Endothelial cell (in vitro differentiated cells): ENCODE data around the gene MORC1. TPM values are rescaled to one million over a fixed set of nuclear protein-coding genes. Genes with fewer than 3 reads are reported as not detected.
"Not testable (repeated sequence)": the region's sequence is repeated elsewhere in the genome, so short reads cannot be mapped to it uniquely, and the experiment has no call there.

Experiments
- DNase-seq: peaks from one replicate; pipeline ENCODE4 v3.0.0; 2021; ENCODE audit warnings: low spot score
- H3K27ac Mint-ChIP-seq: one replicate; pipeline ENCODE4 v1.8.0; 2021; ENCODE audit warnings: mixed read lengths, inconsistent platforms; ENCODE audit not compliant: unreplicated experiment
- H3K27me3 Mint-ChIP-seq: one replicate; pipeline ENCODE4 v1.8.0; 2021; ENCODE audit warnings: mild to moderate bottlenecking, moderate library complexity, mixed read lengths, inconsistent platforms; ENCODE audit not compliant: unreplicated experiment
- H3K36me3 Mint-ChIP-seq: one replicate; pipeline ENCODE4 v1.8.0; 2021; ENCODE audit warnings: mild to moderate bottlenecking, low read depth, mixed read lengths, inconsistent platforms; ENCODE audit not compliant: unreplicated experiment
- H3K4me1 Mint-ChIP-seq: one replicate; pipeline ENCODE4 v1.8.0; 2021; ENCODE audit warnings: mild to moderate bottlenecking, mixed read lengths, inconsistent platforms; ENCODE audit not compliant: unreplicated experiment
- H3K4me3 Mint-ChIP-seq: one replicate; pipeline ENCODE4 v1.8.0; 2021; ENCODE audit warnings: mild to moderate bottlenecking, mixed read lengths, inconsistent platforms; ENCODE audit not compliant: unreplicated experiment
- H3K9me3 Mint-ChIP-seq: one replicate; pipeline ENCODE4 v1.8.0; 2021; ENCODE audit warnings: mixed read lengths, inconsistent platforms; ENCODE audit not compliant: unreplicated experiment
- CTCF ChIP-seq: fragments of 200-600 bp; sonication (generic); IDR thresholded peaks from one replicate; pipeline ENCODE4 v1.5.0; 2021; ENCODE audit warnings: antibody characterized with exemption; ENCODE audit not compliant: unreplicated experiment
- total RNA-seq: library from RNA; stranded (reverse); fragmentation: NEBNext Ultra II Directional; extraction: Animal tissue kit (Norgen Biotek cat#: 25700); gene quantifications from one replicate; pipeline ENCODE4 v1.2.1, GENCODE V29; 2021; ENCODE audit not compliant: unreplicated experiment

Gene MORC1
- total RNA-seq, 1 donor from 2014 or later: 0.10 TPM

GRCh38 chr3:109095166-109095565, 22.8 kb downstream of the MORC1 start:
- H3K4me3 Mint-ChIP-seq: no peak overlapping the region
- H3K9me3 Mint-ChIP-seq: no peaks in the 10 kb centered on the region
- H3K27me3 Mint-ChIP-seq: no peaks in the 10 kb centered on the region
- TF ChIP-seq CTCF: no peak
- H3K36me3 Mint-ChIP-seq: no peaks in the 10 kb centered on the region
- no peak overlapping the region for H3K27ac Mint-ChIP-seq
- peaks cover 3% of the 10 kb centered on the region for H3K4me1 Mint-ChIP-seq
- DNase-seq: no peak

- DNase-seq: no peak
- Mint-ChIP-seq H3K36me3 (no peaks in the 10 kb centered on the region), H3K27ac (no peak overlapping the region), H3K4me1 (no peaks in the 10 kb centered on the region), H3K9me3 (no peaks in the 10 kb centered on the region), H3K4me3 (no peak overlapping the region), H3K27me3 (no peaks in the 10 kb centered on the region)
- TF ChIP-seq CTCF: no peak
Measured at GRCh38 chr3:109093561-109093960, 24.4 kb downstream of the MORC1 start.

- no peaks in the 10 kb centered on the region for H3K4me1 Mint-ChIP-seq
- no peak for DNase-seq
Measured at GRCh38 chr3:109091846-109092245, 26.1 kb downstream of the MORC1 start.

GRCh38 chr3:109089265-109089664, 28.7 kb downstream of the MORC1 start:
- no peaks in the 10 kb centered on the region for H3K9me3 Mint-ChIP-seq
- H3K4me3 Mint-ChIP-seq: no peak overlapping the region
- no peak for DNase-seq
- no peaks in the 10 kb centered on the region for H3K4me1 Mint-ChIP-seq
- no peak for TF ChIP-seq CTCF
- H3K27me3 Mint-ChIP-seq: no peaks in the 10 kb centered on the region
- H3K36me3 Mint-ChIP-seq: no peaks in the 10 kb centered on the region
- no peak overlapping the region for H3K27ac Mint-ChIP-seq

More at GRCh38 chr3:109091846-109092245, 26.1 kb downstream of the MORC1 start:
- no peaks in the 10 kb centered on the region for H3K9me3 Mint-ChIP-seq
- no peak overlapping the region for H3K4me3 Mint-ChIP-seq
- H3K27me3 Mint-ChIP-seq: no peaks in the 10 kb centered on the region
- H3K36me3 Mint-ChIP-seq: no peaks in the 10 kb centered on the region
- no peak overlapping the region for H3K27ac Mint-ChIP-seq
- no peak for TF ChIP-seq CTCF

GRCh38 chr3:109081746-109082510, 36.0 kb downstream of the MORC1 start:
- Mint-ChIP-seq H3K27ac (no peak overlapping the region), H3K4me3 (no peak overlapping the region), H3K9me3 (no peaks in the 10 kb centered on the region), H3K36me3 (no peaks in the 10 kb centered on the region), H3K4me1 (no peaks in the 10 kb centered on the region), H3K27me3 (no peaks in the 10 kb centered on the region)
- TF ChIP-seq CTCF: peak; percentile 79
- DNase-seq: peak; percentile 40

GRCh38 chr3:109080090-109080489, 37.8 kb downstream of the MORC1 start:
- H3K27ac Mint-ChIP-seq, DNase-seq, H3K36me3 Mint-ChIP-seq, H3K27me3 Mint-ChIP-seq, H3K4me1 Mint-ChIP-seq, H3K9me3 Mint-ChIP-seq, H3K4me3 Mint-ChIP-seq: not testable (repeated sequence)
